GM10847 (cell line): ENCODE measurements around the gene RPS28.

Experiments used
- POLR2A ChIP-seq: IDR thresholded peaks from 2 replicates; pipeline ENCODE4 v1.6.1; 2011; ENCODE audit not compliant: insufficient read length; ENCODE audit errors: extremely low read depth

RPS28 gene

GRCh38 chr19:8363803-8364771, 42.8 kb downstream of the RPS28 start, which contains the start of gene ANGPTL4:
Gene ANGPTL4 (plus strand): TSS chr19:8364155. CDS start chr19:8364322, 167 bp downstream.
- TF ChIP-seq POLR2A: no peak

GRCh38 chr19:8366121-8366581, 44.9 kb downstream of the RPS28 start:
- TF ChIP-seq POLR2A: no peak

- TF ChIP-seq POLR2A: no peak
These were observed 45.6 kb downstream of the RPS28 start for GRCh38 chr19:8366961-8367326.

- no peak for TF ChIP-seq POLR2A
These were observed 46.2 kb downstream of the RPS28 start for GRCh38 chr19:8367327-8368001.

- TF ChIP-seq POLR2A: no peak
These were observed 49.1 kb downstream of the RPS28 start for GRCh38 chr19:8370176-8371010.

- TF ChIP-seq POLR2A: no peak
These were observed 49.9 kb downstream of the RPS28 start for GRCh38 chr19:8371011-8371804.
